ENCODE data around the gene IFT52.
"Not testable (repeated sequence)": the region's sequence is repeated elsewhere in the genome, so short reads cannot be mapped to it uniquely, and the experiment has no call there.

Gene IFT52

GRCh38 chr20:43655176-43655575, 64.4 kb downstream of the IFT52 start:
- DNase-seq: not testable (repeated sequence)

DNA sequence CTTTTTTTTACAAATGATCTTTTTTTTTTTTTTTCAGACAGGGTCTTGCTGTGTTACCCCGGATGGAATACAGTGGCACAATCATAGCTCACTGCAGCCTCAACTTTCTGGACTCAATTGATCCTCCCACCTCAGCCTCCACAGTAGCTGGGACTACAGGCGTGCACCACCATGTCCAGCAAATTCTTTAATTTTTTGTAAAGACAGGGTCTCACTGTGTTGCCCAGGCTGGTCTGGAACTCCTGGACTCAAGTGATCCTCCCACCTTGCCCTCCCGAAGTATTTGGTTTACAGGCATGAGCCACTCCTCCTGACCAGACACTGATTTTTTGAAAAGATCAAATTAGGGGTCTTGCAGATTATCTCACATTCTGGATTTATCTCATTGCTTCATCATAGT, 65.2 kb downstream of the IFT52 start:
- no peak for DNase-seq

GRCh38 chr20:43658069-43658722, 67.5 kb downstream of the IFT52 start:
- DNase-seq: no peak

DNA sequence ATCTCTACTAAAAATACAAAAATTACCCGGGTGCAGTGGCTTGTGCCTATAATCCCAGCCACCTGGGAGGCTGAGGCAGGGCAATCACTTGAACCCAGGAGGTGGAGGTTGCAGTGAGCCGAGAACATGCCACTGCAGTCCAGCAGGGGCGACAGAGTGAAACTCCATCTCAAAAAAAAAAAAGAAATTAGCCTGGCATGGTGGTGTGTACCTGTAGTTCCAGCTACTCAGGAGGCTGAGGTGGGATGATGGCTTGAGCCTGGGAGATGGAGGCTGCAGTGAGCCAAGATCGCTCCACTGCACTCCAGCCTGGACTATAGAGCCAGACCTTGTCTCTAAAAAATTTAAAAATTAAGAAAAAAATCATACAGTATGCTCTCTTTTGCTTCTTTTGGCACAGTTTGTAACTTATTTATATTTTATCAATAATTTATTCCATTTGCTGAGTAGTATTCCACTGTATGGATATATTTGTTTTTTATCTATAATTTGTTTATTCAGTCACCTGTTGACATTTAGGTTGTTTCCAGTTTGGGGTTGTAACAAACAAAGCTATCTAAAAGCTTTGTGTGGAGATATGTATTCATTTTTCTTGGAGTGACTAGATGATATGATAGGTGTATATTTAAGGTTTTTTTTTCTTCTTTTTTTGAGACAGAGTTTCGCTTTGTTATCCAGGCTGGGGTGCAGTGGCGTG, 68.1 kb downstream of the IFT52 start:
- DNase-seq: no peak

GRCh38 chr20:43662943-43663655, 72.4 kb downstream of the IFT52 start:
- DNase-seq: no peak

DNA sequence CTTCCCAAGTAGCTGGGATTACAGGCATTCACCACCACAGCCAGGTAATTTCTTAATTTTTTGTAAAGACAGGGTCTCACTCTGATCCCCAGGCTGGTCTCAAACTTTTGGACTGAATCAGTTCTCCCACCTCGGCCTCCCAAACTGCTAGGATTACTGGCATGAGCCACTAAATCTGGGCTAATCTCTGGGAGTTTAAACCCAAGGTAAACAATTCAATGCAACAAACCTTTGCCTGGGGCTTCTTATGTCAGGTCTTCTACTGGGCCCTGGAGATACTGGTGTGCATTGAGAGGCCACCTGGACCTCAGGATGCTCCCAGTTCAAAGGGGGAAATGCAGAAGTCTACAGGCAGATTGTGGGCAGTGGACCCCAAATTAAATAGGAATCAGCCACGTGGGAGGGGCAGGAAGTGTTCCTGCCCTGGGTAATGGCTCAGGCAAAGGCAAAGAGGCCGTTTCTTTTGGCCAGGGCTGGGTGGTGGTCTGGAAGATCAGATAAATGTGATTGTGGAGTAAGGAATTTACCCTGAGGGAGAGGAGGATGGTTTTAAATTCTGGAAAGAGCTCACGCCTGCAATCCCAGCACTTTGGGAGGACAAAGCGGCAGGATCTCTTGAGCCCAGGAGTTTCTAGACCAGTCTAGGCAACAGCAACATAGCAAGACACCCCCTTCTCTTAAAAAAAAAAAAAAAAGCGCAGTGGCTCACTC, 74.9 kb downstream of the IFT52 start:
- no peak for DNase-seq

DNA sequence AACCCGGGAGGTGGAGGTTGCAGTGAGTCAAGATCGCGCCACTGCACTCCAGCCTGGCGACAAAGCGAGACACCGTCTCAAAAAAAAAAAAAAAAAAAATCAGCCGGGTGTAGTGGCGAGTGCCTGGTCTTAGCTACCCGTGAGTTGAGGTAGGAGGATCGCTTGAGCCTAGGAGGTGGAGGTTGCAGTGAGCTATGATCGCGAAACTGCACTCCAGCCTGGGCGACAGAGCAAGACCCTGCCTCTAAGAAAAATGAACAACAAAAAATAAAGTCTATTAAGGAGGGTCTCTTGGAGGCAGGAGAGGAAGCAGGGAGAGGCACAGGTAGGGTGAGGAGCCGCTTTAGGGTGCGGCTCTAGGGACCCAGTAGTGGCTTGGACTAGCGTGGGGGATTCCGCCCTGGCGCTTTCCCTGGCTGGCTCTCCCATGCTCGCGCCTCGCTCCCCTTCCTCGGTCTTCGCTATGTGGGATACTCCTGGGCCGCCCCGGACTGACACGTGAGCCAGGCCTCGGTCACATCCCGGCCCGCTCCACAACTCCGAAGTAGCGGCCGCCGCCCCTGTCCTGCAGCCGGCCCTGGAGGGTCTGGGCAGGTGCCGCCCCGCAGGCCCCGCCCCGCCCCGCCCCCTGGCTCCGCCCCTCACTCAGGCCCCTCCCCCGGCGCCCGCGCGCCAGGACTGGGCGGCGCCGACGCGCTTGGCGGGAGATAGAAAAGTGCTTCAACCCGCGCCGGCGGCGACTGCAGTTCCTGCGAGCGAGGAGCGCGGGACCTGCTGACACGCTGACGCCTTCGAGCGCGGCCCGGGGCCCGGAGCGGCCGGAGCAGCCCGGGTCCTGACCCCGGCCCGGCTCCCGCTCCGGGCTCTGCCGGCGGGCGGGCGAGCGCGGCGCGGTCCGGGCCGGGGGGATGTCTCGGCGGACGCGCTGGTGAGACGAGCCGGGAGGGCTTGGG, 75.9 kb downstream of the IFT52 start, which contains the start of gene MYBL2:
Gene MYBL2 (plus strand): TSS at position 739 of the 953 bp plus-strand sequence. CDS start 170 bp downstream, at position 909.
- DNase-seq: peak; percentile 54

DNA sequence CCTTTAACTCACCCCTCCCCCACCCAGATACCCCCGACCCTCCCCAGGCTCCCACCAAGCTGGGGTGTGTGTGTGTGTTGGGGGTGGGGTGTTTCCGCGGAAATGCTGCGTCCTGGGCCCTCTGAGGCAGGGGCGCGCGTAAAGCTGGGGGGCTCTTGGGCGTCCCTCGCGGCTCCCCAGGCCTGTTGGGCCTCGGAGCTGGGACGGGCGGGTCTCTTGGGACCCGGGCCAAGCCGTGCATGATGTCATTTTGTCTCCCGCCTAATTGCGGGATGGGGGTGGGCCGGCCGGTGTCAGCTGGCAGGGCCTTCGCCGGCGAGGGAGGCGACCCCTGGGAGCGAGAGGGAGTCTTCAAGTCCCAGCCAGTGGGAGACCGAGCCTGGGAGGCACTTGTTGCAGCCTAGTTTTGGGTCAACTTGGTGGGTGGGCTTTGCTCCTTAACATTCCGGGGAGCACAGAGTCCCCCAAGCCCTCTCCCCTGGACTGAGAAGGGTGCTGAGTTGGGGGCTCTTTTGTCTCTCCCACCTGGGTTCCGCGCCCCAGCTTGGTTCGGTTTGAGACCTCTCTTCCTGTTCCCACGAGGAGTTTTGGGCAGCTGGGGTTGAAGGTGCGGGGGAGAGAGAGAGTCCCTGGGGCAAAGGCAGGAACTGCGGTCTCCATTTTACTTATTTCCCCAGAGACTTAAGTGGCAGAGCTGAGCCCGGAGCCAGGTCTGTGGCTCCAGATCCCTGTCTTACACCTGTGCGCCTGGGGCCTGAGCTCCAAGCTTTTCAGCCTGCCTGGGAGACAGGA, 76.8 kb downstream of the IFT52 start:
- DNase-seq: no peak

DNA sequence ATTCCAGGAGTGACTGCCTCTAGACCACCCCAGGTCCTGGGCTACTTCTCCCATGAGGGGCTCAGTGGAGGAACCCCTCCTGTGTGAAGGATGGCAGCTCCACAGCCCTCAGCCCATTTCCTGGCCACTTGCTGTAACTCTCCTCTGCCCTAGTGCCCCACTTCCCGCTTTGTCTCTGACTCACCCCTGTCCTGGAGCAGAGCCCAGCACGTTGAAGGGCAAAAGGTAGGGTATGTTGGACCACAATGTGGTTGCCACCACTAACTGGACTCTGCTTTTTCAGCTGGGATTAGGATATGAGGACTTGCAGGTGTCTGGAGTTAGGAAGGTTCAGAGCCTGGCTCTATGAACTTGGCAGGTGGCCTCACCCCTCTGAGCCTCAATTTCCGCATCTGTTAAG, 78.6 kb downstream of the IFT52 start:
- no peak for DNase-seq

DNA sequence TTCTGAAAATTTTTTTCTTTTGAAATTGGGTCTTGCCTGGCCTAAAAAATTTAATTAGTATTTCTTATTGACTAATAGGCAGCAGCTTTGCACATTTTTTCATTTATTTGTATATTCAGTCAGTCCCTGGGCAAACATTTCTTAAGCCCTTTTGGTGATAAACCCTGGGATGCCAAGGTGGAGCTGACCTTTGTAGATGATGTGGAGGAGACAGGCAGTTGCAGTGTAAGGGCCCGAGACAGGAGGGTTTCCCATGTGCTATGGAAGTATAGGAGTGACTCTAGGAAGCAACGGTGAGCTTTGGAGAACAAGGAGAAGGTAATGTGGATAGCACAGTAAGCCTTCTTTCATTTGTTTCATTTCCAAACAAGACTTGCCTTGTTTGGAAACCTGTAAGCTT, 79.7 kb downstream of the IFT52 start:
- DNase-seq: no peak

DNA sequence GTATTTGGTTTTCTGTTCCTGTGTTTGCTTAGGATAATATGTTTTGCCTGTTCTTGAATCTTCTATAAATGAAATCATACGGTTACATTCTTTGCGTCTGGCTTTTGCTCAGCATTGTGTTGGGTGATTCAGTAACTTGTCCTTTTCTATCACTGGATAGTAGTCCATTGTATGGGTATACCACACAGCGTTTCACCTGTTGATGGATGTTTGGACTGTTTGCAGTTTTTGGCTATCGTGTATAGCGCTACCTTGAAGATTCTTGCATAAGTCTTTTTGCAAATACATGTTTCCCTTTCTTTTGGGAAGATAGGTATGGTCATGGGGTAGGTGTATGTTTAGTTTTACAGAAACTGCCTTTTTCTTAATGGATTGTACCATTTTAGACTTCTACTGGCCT, 85.6 kb downstream of the IFT52 start:
- no peak for DNase-seq

- no peak for DNase-seq
Observed at GRCh38 chr20:43680981-43681380, 90.2 kb downstream of the IFT52 start.

DNA sequence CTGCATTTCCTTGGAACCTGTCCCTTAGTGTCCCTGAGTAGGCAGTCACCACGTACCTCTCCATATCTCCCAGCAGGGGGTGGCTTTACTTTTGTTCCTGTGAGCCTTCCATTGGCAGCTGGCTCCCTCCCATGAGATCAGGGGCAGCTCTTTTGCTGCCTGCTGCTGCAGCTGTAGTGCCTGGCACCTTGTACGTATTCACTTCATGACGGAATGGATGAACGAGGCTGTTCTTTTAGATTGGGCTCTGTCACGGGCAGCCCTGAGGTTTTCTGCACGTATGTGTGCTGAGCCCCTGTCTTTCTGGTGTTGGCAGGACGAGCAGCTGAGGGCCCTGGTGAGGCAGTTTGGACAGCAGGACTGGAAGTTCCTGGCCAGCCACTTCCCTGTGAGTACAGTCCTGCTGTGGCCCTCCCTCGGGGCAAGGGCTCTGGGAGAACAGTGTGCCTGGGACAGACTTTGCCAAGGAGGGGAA, 90.8 kb downstream of the IFT52 start:
- DNase-seq: no peak

DNA sequence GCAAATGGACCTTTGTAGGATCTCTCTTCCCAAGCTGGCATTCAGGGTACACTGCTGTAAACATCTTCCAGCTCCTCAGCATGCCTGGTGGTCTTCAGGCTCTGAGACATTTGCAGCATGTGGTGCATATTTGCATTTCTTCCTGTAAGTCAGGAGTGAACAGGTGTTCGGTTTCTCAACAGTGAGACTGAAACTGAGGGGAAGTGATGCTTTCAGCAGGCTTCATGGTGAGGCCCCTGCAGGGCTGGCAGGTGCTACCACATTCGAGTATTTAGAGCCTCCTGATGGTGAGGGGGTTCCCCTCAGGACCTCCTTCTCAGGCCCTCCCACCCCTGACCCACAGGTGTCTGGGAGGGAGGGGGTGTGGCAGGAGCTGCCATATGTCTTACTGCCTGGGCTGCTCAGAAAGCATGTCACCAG, 91.3 kb downstream of the IFT52 start:
- DNase-seq: no peak

DNA sequence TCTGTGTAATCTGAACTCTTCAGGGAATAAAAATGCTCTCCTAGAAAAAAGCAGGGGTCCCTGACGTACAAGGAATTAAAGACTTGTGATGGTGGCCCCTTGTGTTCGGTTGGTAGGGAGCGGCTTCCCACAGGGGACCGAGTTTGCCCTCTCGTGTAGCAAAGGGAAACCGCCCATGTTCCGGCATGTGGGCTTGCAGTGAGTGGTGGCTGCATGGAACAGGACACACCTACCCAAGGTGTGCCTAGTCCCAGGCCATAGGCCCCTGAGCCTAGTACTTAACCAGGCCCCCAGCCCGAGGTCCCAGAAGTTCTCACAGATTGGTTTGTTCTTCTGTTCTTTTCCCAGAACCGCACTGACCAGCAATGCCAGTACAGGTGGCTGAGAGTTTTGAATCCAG, 91.7 kb downstream of the IFT52 start:
- no peak for DNase-seq

GRCh38 chr20:43686820-43687219, 96.1 kb downstream of the IFT52 start:
- no peak for DNase-seq

GRCh38 chr20:43689165-43689564, 98.4 kb downstream of the IFT52 start:
- DNase-seq: no peak

- DNase-seq: no peak
Observed at GRCh38 chr20:43690943-43691598, 100.3 kb downstream of the IFT52 start.

DNA sequence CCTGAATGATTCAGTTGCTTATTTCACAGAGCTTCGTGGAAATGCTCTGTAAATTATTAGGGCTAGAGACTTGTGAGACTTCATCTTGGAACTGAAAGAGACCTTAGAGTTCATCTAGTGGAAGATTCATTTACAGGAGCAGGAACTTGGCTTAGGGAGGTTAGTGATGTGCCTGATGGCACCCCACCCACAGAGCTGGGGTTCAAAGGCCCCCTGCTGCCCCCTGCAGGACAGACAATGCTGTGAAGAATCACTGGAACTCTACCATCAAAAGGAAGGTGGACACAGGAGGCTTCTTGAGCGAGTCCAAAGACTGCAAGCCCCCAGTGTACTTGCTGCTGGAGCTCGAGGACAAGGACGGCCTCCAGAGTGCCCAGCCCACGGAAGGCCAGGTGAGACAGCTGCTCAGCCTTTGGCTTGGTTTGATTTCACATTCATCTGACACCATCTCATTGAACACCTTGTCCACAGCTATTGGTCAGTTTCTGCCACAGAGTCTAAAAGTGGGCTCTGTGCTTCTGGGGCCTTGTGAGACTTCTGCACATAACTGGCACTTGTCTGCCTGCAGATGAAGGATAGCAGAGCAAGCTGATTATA, 101.3 kb downstream of the IFT52 start:
- peak; percentile 23 for DNase-seq

GRCh38 chr20:43694763-43695162, 104.0 kb downstream of the IFT52 start:
- no peak for DNase-seq
